B cell (primary cell): ENCODE measurements around the gene PSENEN. TPM values are rescaled to one million over a fixed set of nuclear protein-coding genes. Genes with fewer than 3 reads are reported as not detected.

ENCODE experiments used
- ATAC-seq: fragments of 200-7000 bp; cut with Tn5 transposase; one replicate; pipeline ENCODE4 v1.10.0; 2021; ENCODE audit warnings: low read depth, mild to moderate bottlenecking, moderate number of reproducible peaks, moderate library complexity
- CTCF ChIA-PET: fragments of 350-600 bp; sonication (Branson Sonifier 250); formaldehyde crosslinking; loops from one replicate; lab custom pipeline; 2021; ENCODE audit warnings: antibody characterized with exemption, inconsistent platforms; lab: Charles Lee
- POLR2A ChIA-PET: fragments of 350-600 bp; sonication (Branson Sonifier 250); formaldehyde crosslinking; loops from one replicate; lab custom pipeline; 2021; ENCODE audit warnings: antibody characterized with exemption; lab: Charles Lee
- DNase-seq: peaks from one replicate; pipeline ENCODE4 v3.0.0; 2013
- H2AFZ ChIP-seq: 2 replicates; pipeline ENCODE4 v1.6.1; 2012; ENCODE audit warnings: mild to moderate bottlenecking, low read depth, low read length; ENCODE audit not compliant: insufficient read depth, poor library complexity, severe bottlenecking
- H3K27ac ChIP-seq, 2 donors: 1 replicate in 1 of 2; 2 replicates in 1 of 2; pipeline ENCODE4 v1.5.1; 2012 to 2013; ENCODE audit warnings: low read length in 2 of 2, mild to moderate bottlenecking in 2 of 2, moderate library complexity in 1 of 2
- H3K27me3 ChIP-seq, 4 experiments: fragments of 200-600 bp in 1 of 4; sonication (generic) in 1 of 4; replicated peaks in 1 of 4; 1 replicate in 2 of 4; 2 replicates in 2 of 4; pipeline versions ENCODE4 v1.6.1 to v1.7.0; 2013 to 2016; ENCODE audit warnings: low read length in 3 of 4, mild to moderate bottlenecking in 2 of 4, mixed read lengths in 1 of 4, moderate library complexity in 1 of 4; ENCODE audit not compliant: insufficient read depth in 4 of 4, control insufficient read depth in 3 of 4; ENCODE audit errors: control extremely low read depth in 1 of 4
- H3K36me3 ChIP-seq, 2 experiments: replicated peaks in 1 of 2; 1 replicate in 1 of 2; 2 replicates in 1 of 2; pipeline versions ENCODE4 v1.6.1 to v1.7.1; 2013; ENCODE audit warnings: low read length in 1 of 2; ENCODE audit not compliant: insufficient read depth in 2 of 2, control insufficient read depth in 1 of 2; ENCODE audit errors: control extremely low read depth in 1 of 2, extremely low read depth in 1 of 2
- H3K4me1 ChIP-seq, 2 donors: fragments of 200-600 bp in 1 of 2; sonication (generic) in 1 of 2; 1 replicate in 1 of 2; 2 replicates in 1 of 2; pipeline versions ENCODE4 v1.5.1 to v1.6.1; 2013 to 2017; ENCODE audit warnings: low read length in 2 of 2; ENCODE audit not compliant: control insufficient read depth in 2 of 2, insufficient read depth in 2 of 2
- H3K4me2 ChIP-seq: replicated peaks from 2 replicates; pipeline ENCODE3; 2012; ENCODE audit warnings: mild to moderate bottlenecking, low read depth, low read length; ENCODE audit not compliant: poor library complexity, severe bottlenecking
- H3K4me3 ChIP-seq, 5 experiments: fragments of 200-600 bp in 1 of 5; sonication (generic) in 1 of 5; 1 replicate in 3 of 5; 2 replicates in 2 of 5; pipeline versions ENCODE4 v1.5.1 to v1.7.0; 2011 to 2016; ENCODE audit warnings: low read length in 4 of 5, mild to moderate bottlenecking in 4 of 5, low read depth in 2 of 5, control low read depth in 1 of 5, moderate library complexity in 1 of 5; ENCODE audit not compliant: insufficient read depth in 1 of 5; ENCODE audit errors: control extremely low read depth in 1 of 5, extremely low read depth in 1 of 5
- H3K79me2 ChIP-seq: fragments of 200-600 bp; sonication (generic); one replicate; pipeline ENCODE4 v1.6.0; 2016; ENCODE audit warnings: low read length; ENCODE audit not compliant: control insufficient read depth, insufficient read depth
- H3K9ac ChIP-seq: fragments of 200-600 bp; sonication (generic); 2 replicates; pipeline ENCODE4 v1.6.1; 2017; ENCODE audit warnings: mild to moderate bottlenecking, low read length, moderate library complexity
- H3K9me3 ChIP-seq, 3 donors: one replicate each; pipeline versions ENCODE4 v1.6.1 to v1.7.1; 2013; ENCODE audit warnings: low read length in 2 of 3; ENCODE audit not compliant: control insufficient read depth in 2 of 3, insufficient read depth in 1 of 3; ENCODE audit errors: control extremely low read depth in 1 of 3
- H4K20me1 ChIP-seq: 2 replicates; pipeline ENCODE4 v1.6.0; 2012; ENCODE audit warnings: mild to moderate bottlenecking, low read length; ENCODE audit not compliant: insufficient read depth, control insufficient read depth, poor library complexity, severe bottlenecking
- H3K27ac Mint-ChIP-seq: one replicate; pipeline ENCODE4 v1.8.0; 2021; ENCODE audit warnings: mixed read lengths
- H3K27me3 Mint-ChIP-seq: one replicate; pipeline ENCODE4 v1.8.0; 2021; ENCODE audit warnings: mixed read lengths
- H3K4me1 Mint-ChIP-seq: one replicate; pipeline ENCODE4 v1.8.0; 2021; ENCODE audit warnings: mixed read lengths
- H3K4me3 Mint-ChIP-seq: one replicate; pipeline ENCODE4 v1.8.0; 2021; ENCODE audit warnings: mixed read lengths
- H3K9me3 Mint-ChIP-seq: one replicate; pipeline ENCODE4 v1.8.0; 2022; ENCODE audit warnings: mixed read lengths; ENCODE audit not compliant: insufficient read depth
- EZH2 ChIP-seq: IDR thresholded peaks from 2 replicates; pipeline ENCODE4 v1.6.1; 2012; ENCODE audit warnings: borderline replicate concordance, low read depth, mild to moderate bottlenecking, moderate library complexity, low read length; ENCODE audit not compliant: insufficient read depth, poor library complexity, severe bottlenecking
- WGBS: methylation state at CpG from one replicate; pipeline ENCODE4 v1.1.5; 2013; ENCODE audit warnings: missing lambda C conversion rate; ENCODE audit not compliant: insufficient coverage; 5-methylcytosine and 5-hydroxymethylcytosine counted together
- intact Hi-C: fragments of 100-400 bp; cut with micrococcal nuclease; formaldehyde crosslinking; loops from one replicate; pipeline ENCODE4 v1.10.0; 2022
- polyA plus RNA-seq: library from polyadenylated mRNA; depleted of rRNA; stranded (reverse); fragments of >200 nt; gene quantifications from 2 replicates; pipeline ENCODE4 v1.2.3, GENCODE V29; 2012
- total RNA-seq, 2 donors: library from RNA; stranded (reverse); fragments of 120-200 nt in 1 of 2; gene quantifications; 1 replicate in 1 of 2; 2 replicates in 1 of 2; pipeline versions ENCODE4 v1.2.3 to v1.2.4, GENCODE V29; 2013 to 2022
- TF ChIP-seq, protein P1 (sequence below): fragments of 200-600 bp; IDR thresholded peaks from one replicate; pipeline ENCODE4 v1.8.0; 2022; ENCODE audit warnings: antibody characterized with exemption, mild to moderate bottlenecking

The PSENEN gene
- total and polyA plus RNA-seq, 2 donors (not counting 1 experiment from before 2014, with no cell fraction given), result 17.7 to 36.4 TPM

DNA sequence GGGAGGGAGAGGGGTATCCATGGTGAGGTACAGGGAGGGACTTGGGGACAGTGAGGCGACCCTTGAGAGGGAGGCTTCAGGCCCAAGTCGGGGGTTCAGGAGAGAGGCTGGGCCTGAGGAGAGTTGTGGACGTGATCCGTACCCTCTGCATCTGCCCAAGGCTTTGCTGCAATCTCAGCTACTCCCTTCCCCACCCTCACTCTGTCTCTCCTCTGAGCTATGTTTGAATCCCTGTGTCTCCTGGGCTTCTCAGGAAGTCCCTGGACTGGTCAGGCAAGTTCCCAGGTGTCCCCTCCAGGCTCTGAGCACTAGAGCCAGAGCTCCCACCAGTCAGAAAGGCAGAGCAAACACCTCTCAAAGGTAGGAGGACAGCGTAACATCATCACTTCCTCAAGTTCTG lies 4.7 kb downstream of the PSENEN start:
- peaks cover 9% of the 10 kb centered on the region for H3K27me3 Mint-ChIP-seq
- H3K9me3 ChIP-seq, result peaks cover 0 to 2% (median 0%) of the 10 kb centered on the region in 3 donors
- H3K4me1 ChIP-seq, result peaks cover 20 to 27% of the 10 kb centered on the region in 2 donors
- H3K4me3 ChIP-seq, result no peak overlapping the region
- peaks cover 41% of the 10 kb centered on the region for H3K4me1 Mint-ChIP-seq
- H3K9me3 Mint-ChIP-seq, result no peaks in the 10 kb centered on the region
- CTCF ChIA-PET, result no interaction called here
- 100% methylated on average over 1 of the region's 5 CpGs for WGBS
- H3K9ac ChIP-seq, result no peak overlapping the region
- peaks cover 0 to 5% (median 1%) of the 10 kb centered on the region in 4 experiments for H3K27me3 ChIP-seq
- H3K27ac Mint-ChIP-seq, result no peak overlapping the region
- H3K4me2 ChIP-seq, result no peak overlapping the region
- H3K4me3 Mint-ChIP-seq, result peak overlapping the region; percentile 37
- POLR2A ChIA-PET, result no interaction called here
- intact Hi-C loops, result no loop called here
- DNase-seq, result no peak
- H4K20me1 ChIP-seq, result peaks cover 4% of the 10 kb centered on the region
- H3K27ac ChIP-seq, result no peak overlapping the region
- H3K79me2 ChIP-seq, result peaks cover 41% of the 10 kb centered on the region
- TF ChIP-seq EZH2, result no peak
- TF ChIP-seq, protein P1, sequence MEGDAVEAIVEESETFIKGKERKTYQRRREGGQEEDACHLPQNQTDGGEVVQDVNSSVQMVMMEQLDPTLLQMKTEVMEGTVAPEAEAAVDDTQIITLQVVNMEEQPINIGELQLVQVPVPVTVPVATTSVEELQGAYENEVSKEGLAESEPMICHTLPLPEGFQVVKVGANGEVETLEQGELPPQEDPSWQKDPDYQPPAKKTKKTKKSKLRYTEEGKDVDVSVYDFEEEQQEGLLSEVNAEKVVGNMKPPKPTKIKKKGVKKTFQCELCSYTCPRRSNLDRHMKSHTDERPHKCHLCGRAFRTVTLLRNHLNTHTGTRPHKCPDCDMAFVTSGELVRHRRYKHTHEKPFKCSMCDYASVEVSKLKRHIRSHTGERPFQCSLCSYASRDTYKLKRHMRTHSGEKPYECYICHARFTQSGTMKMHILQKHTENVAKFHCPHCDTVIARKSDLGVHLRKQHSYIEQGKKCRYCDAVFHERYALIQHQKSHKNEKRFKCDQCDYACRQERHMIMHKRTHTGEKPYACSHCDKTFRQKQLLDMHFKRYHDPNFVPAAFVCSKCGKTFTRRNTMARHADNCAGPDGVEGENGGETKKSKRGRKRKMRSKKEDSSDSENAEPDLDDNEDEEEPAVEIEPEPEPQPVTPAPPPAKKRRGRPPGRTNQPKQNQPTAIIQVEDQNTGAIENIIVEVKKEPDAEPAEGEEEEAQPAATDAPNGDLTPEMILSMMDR, result no peak
- ATAC-seq, result no peak
- no peak overlapping the region for H2AFZ ChIP-seq
- H3K36me3 ChIP-seq, result peaks cover 0 to 20% of the 10 kb centered on the region in 2 experiments

DNA sequence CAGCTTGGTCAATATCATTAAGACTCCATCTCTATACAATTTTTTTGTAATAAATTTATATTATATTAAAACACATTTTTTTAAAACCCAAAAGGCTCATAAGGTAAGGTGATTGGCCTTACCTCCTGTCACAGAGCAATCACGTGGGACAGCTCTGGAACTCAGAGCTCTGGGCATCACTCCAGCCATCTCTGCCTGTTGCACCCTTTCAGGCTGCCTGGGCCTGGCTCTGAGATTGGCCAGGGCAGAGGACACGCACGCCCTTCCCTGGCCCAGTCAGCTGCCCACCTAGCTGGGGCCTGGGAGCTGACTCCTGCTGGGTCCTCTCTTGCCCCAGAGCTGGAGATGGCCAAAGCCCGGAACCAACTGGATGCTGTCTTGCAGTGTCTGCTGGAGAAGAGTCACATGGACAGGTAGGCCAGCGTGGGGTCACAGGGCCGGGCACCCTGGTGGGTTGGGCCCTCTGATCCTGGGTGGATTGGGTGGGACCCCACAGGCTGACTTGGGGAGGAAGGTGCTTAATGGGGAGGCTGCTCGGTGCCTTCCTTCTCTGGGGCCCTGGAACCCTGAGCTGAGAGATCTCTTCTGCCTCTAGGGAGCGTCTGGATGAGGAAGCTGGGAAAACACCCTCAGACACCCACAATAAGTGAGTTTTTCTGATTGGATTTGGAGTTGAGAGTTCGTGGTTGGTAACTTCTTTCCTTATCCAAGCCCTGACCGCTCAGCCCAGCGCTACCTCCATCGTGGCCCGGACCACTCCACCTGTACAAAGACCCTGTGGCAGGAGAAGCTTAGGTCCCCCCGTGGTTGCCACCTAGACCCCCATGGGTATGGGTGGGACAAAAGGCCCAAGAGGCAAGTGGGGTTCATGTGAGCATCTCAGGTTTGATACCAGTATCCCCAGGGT lies 6.6 kb downstream of the PSENEN start:
- TF ChIP-seq, protein P1, result no peak
- no peak for TF ChIP-seq EZH2
- peaks cover 31 to 32% of the 10 kb centered on the region in 2 donors for H3K4me1 ChIP-seq
- ChIA-PET POLR2A (interaction anchor here (0.5 to 1.1 kb wide), 2 partner anchors 11 to 12 kb away, joined by 3 to 4 read pairs; no protein-coding TSS in a partner anchor), CTCF (interaction anchor here (0.5 to 2.3 kb wide), 2 partner anchors 9 to 58 kb away, joined by 3 to 6 read pairs; no protein-coding TSS in a partner anchor)
- Mint-ChIP-seq H3K27me3 (peaks cover 17% of the 10 kb centered on the region), H3K27ac (no peak overlapping the region), H3K4me1 (peaks cover 40% of the 10 kb centered on the region), H3K9me3 (no peaks in the 10 kb centered on the region), H3K4me3 (no peak overlapping the region)
- H3K4me2 ChIP-seq, result no peak overlapping the region
- H3K9me3 ChIP-seq, result peaks cover 0 to 10% (median 0%) of the 10 kb centered on the region in 3 donors
- DNase-seq (no peak), ATAC-seq (no peak)
- 96% methylated on average over 7 of the region's 14 CpGs for WGBS
- H3K27me3 ChIP-seq, result peaks cover 0 to 24% (median 8%) of the 10 kb centered on the region in 4 experiments
- no peak overlapping the region for H3K9ac ChIP-seq
- peaks cover 4% of the 10 kb centered on the region for H4K20me1 ChIP-seq
- H3K36me3 ChIP-seq, result peaks cover 0 to 20% of the 10 kb centered on the region in 2 experiments
- intact Hi-C loops, result no loop called here
- H3K27ac ChIP-seq, result no peak overlapping the region
- no peak overlapping the region for H3K4me3 ChIP-seq
- H2AFZ ChIP-seq, result no peak overlapping the region
- peaks cover 28% of the 10 kb centered on the region for H3K79me2 ChIP-seq
